NT2/D1 (cell line): ENCODE results near the gene TNFAIP2.

Experiments
- YY1 ChIP-seq: IDR thresholded peaks from 2 replicates; pipeline ENCODE4 v1.6.1; 2011; ENCODE audit not compliant: insufficient read length, insufficient read depth
- ZNF274 ChIP-seq: IDR thresholded peaks from 2 replicates; pipeline ENCODE4 v1.6.1; 2011; ENCODE audit warnings: mild to moderate bottlenecking, low read depth, low read length

DNA sequence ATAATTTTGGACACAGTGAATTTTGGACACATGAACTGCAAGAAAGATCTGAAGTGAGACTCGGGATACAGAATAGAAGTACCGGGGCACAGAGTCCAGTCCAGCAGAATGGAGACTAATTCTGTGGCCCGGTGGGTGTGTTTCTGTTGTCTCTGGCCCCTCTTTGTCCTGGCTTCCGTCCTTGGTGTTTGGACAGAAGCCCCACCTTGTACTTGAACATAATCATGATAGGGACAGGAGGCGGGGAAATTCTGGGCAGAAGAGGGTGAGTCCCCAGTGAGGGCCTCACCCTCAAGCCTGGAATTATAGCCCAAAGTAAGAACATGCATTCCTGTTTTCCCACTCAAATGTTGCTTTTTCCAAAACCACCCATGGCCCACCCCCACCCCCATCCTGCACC is 39.9 kb downstream of the TNFAIP2 start:
- TF ChIP-seq ZNF274 (no peak), YY1 (no peak)
